HTR-8/SVneo (cell line): Measurements from ENCODE around the gene FCGR1A.
"Not testable (repeated sequence)": the region's sequence is repeated elsewhere in the genome, so short reads cannot be mapped to it uniquely, and the experiment has no call there.

Experiments
- DNase-seq: peaks from one replicate; pipeline ENCODE4 v3.0.0; 2011; ENCODE audit warnings: low spot score, mixed read lengths; ENCODE audit not compliant: insufficient read length
- FAIRE-seq: peaks from 2 replicates; lab custom pipeline; 2011; peaks lifted over from hg19 to GRCh38; lab: Jason Lieb, UNC

The FCGR1A gene

DNA sequence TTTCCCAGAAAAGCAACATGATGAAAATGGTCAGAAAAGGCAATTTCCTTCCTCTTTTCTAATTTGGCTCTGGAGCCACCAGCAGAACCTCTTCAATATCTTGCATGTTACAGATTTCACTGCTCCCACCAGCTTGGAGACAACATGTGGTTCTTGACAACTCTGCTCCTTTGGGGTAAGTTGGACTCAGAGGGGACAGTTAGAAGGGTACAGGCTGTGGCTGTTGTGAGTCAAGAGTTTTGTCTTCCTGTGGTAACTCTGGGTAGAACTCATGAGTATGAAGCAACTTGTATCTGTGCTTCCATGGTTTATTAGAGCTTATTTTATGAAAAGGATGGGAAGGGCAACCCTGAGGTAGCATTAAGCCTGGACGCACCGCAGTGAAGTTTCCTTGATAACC, at the start of gene FCGR1A:
FCGR1A (plus strand) TSS at position 95 of the 400 bp plus-strand sequence; CDS start at position 145, 50 bp downstream.
- DNase-seq, FAIRE-seq: not testable (repeated sequence)

DNA sequence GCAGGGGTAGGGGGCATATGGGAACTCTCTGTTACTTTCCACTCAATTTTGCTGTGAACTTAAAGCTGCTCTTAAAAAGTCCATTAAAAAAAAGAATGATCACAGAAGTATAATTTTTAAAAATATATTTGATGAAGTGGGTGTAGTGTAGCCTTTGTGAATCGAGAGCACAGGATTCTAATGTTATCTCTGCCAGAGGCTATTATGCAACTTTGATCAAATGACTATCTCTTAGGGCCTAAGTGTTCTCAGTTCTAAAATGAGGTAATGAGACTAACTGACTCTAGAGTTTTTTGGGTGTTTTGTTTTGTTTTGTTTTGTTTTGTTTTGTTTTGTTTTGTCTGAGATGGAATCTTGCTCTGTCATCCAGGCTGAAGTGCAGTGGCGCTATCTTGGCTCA, 49.7 kb upstream of the FCGR1A start:
- not testable (repeated sequence) for FAIRE-seq, DNase-seq

DNA sequence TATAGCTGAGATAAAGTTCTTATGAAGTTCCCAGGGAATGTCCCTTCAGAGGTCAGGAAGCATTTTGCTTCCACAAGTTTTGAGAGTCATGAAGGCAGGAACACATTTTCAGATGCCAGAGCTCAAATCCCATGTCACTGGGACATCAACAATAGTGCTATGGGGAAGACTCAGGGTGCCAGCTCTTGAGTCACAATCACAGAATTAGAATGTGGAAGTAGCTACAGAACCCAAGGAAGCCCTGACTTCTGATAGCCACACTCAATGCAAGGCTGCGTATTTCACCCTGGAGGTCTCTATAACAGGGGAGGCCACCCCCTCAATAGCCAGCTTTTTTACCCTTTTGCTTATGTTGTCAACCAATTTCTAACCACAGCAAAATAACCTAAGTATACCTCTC, 47.8 kb upstream of the FCGR1A start:
- not testable (repeated sequence) for FAIRE-seq, DNase-seq

- DNase-seq, FAIRE-seq: not testable (repeated sequence)
These were observed 42.3 kb upstream of the FCGR1A start for GRCh38 chr1:149740148-149740581.

- DNase-seq, FAIRE-seq: not testable (repeated sequence)
These were observed 41.8 kb upstream of the FCGR1A start for GRCh38 chr1:149740590-149741230.

GRCh38 chr1:149741914-149742313, 40.6 kb upstream of the FCGR1A start:
- not testable (repeated sequence) for FAIRE-seq, DNase-seq

DNA sequence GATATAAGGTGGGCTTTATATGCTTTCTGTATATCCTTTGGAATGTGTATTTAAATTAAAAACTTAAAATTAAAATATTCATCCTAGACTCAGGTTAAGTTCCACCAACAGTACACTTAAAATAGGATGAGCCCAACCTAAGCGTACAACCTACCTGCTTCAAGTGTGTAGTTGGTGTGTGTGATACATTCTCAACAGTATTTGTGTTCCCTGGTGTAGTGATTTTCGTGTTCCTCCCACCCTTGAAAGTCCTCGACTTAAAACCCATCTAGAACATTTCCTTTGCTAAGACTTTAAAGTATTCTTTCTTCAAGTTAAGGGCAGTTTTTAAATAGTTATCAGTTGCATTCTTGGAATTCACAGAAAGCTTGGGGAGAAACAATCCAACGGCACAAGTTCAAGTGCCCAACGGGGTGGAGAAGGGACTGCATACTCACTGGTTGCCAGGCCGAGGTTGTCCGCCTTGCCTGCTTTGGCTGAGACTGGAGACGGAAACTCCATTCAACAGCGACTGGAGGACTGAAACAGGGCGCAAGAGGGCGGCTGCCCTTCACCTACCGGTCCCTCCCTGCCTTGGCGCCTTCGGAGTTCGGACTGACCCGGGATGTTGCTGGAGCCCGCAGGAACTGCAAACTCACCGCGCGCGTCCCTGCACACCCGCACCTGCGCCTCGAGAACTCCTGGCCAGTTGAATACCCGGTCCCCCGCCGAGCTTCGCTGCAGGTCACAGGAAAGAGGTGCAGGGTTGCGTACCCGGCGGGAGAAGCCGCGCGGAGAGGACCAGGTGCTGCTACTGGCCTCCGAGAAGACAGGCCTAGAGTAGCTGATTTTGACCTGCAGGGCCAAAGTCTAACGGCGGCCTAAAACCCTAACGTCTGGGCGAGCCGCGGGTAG, 35.8 kb upstream of the FCGR1A start:
- DNase-seq, FAIRE-seq: not testable (repeated sequence)

DNA sequence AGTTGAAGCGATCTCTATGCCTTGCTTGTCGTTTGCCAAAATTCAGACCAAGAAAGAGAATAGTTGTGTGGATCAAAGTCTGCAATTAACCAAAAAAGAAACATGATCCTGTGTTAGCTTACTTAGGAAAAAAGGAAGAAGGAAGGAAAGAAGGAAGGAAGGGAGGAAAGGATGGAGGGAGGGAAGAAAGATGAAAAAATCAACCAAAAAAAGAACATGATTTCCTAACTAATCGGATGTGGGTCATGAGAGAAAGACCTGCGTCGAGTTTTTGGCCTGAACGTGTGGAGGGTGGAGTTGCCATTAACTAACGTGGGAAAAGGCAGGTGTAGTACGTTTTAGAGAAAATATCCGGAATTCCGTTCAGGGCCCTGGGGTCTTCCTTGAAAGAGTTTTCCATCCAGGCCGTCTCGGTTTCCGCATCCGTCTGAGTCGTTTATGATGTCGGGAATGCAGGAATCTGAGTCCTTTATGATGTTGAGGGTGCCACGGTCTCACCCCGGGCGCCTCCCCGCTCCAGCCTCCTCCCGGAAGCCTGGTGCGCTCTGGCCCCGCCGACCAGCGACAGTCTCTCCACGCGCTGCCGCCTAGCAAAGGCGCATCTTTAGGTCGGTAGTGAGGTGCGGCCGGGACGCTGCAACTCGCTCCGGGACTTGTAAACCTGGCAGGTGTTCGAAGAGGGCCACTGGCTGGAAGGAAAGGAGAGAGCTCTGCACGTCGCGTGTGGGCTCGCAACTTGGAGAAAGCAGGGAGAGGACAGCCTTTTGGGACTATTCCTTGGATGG, 34.9 kb upstream of the FCGR1A start:
- FAIRE-seq, DNase-seq: not testable (repeated sequence)

DNA sequence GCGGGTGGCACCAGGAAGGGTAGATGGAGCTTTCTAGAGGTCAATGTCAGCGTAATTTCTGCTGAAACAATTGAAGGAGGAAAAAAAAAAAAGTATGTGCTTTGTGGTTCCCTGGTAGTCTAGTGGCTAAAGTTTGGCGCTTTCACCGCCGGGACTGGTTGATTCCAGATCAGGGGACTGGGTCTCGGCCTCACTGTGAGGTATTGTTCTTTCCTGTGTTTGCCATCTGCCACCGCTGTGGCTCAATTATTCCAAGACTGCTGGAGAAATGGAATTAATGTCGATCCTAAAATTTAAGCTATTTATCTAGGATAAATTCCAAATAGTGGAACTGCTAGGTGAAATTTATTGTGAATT, 34.4 kb upstream of the FCGR1A start:
- not testable (repeated sequence) for DNase-seq, FAIRE-seq

GRCh38 chr1:149750562-149750961, 31.9 kb upstream of the FCGR1A start:
- not testable (repeated sequence) for DNase-seq, FAIRE-seq

DNA sequence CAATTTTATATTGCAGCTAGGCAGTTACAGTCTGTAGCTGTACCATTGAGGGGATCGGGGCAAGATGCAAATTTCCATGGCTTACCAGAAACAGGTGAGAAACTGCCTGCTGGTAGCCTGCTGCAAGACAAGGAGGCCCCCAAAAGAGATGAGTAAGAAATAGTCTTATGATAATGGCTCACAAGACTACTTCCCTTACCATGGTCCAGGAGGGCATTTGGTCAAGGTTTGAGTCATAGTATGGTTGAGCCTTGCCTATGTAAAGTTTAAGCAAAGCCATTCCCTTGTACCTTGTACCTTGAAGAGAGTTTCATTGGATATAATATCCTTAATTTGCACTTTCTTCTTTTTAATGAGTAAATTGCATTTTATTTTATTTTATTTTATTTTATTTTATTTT, 30.3 kb upstream of the FCGR1A start:
- not testable (repeated sequence) for DNase-seq, FAIRE-seq

- not testable (repeated sequence) for DNase-seq, FAIRE-seq
These were observed 29.0 kb upstream of the FCGR1A start for GRCh38 chr1:149753466-149753865.

- DNase-seq, FAIRE-seq: not testable (repeated sequence)
These were observed 27.2 kb upstream of the FCGR1A start for GRCh38 chr1:149755294-149755693.

DNA sequence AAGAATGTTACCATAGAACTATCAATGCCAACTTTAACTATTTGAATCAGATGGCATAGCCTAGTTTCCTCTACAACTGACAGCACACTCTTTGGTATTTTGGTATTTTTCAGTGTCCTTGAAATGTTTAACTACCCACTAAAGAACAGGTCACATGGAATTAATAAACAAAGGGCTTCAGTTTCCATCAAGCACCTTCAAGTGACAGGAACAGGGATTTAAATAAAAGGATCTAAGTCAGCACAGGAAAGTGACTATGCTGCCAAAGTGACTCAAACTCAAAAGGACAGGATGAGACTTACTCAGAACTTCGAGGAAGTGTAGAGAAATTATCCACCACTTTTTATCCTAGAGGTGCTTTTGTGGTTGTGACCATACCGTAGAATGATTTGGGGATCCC, 20.2 kb upstream of the FCGR1A start:
- not testable (repeated sequence) for DNase-seq, FAIRE-seq

- DNase-seq, FAIRE-seq: not testable (repeated sequence)
These were observed 18.2 kb upstream of the FCGR1A start for GRCh38 chr1:149764087-149764800.

GRCh38 chr1:149766241-149766640, 16.3 kb upstream of the FCGR1A start:
- FAIRE-seq, DNase-seq: not testable (repeated sequence)

GRCh38 chr1:149769216-149769615, 13.3 kb upstream of the FCGR1A start:
- not testable (repeated sequence) for FAIRE-seq, DNase-seq

GRCh38 chr1:149770661-149771060, 11.8 kb upstream of the FCGR1A start:
- FAIRE-seq, DNase-seq: not testable (repeated sequence)
